ENCODE results near the gene HADH.
"Not testable (repeated sequence)": the region's sequence is repeated elsewhere in the genome, so short reads cannot be mapped to it uniquely, and the experiment has no call there.

HADH gene

DNA sequence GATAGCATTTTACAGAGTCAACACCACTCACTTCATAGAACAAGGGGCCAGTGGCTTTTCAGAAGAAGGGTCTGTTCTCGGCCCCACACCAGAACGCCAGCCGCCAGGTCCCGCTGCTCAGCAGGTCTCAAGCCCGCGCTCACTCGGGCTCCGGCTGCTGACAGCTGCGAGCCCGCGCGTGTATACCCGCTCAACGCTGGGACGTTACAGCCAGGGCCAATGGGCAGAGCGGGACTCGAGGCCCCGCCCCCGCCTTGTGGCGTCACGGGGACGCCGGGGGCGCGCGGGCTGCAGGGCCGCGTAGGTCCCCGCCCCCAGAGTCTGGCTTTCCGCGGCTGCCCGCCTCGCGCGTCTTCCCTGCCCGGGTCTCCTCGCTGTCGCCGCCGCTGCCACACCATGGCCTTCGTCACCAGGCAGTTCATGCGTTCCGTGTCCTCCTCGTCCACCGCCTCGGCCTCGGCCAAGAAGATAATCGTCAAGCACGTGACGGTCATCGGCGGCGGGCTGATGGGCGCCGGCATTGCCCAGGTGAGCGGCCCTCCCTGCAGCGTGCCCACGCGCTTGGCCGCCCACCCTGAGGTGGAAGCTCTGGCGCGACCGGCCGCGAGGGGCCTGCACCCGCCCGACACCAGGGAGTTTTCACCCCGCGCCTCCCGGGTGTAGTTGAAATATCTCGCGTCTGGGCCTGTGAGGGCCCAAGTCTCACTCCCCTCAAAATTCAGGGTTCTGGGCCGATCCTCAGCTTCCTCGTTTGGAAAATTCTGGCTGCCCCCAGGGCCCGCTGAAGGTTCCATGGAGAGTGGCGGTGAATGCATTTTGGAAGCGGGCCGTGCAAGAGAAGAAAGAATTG is at the start of gene HADH:
Gene HADH, plus strand, starts transcription at position 353 of the 850 bp plus-strand sequence. Its CDS starts 44 bp downstream, at position 397.
- peak; percentile 76 to 93 (median 88) for DNase-seq (ENCODE audit: low read depth in 4 of 4, low spot score in 1 of 4)

DNA sequence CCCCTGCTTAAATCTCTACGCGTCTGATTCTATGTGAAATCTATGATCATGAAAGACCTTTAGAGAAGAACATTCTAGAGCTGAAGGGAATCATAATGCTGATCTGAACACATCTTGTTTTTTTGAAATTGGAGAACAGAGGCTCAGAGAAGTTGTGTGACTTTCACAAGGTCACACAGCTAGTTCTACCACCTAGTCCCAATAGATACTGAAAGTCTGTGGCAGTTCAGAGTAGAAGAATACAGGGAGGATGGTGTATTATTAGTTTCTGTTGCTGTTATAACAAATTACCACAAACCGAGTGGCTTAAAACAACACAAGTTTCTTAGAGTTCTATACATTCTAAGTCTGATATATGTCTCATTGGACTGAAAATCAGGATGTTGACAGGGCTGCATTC is 43.9 kb upstream of the HADH start:
- no peak for DNase-seq (ENCODE audit: low read depth in 4 of 4, low spot score in 1 of 4)

GRCh38 chr4:107950746-107951540 is 38.7 kb upstream of the HADH start:
- no peak for DNase-seq (ENCODE audit: low read depth in 4 of 4, low spot score in 1 of 4)

DNA sequence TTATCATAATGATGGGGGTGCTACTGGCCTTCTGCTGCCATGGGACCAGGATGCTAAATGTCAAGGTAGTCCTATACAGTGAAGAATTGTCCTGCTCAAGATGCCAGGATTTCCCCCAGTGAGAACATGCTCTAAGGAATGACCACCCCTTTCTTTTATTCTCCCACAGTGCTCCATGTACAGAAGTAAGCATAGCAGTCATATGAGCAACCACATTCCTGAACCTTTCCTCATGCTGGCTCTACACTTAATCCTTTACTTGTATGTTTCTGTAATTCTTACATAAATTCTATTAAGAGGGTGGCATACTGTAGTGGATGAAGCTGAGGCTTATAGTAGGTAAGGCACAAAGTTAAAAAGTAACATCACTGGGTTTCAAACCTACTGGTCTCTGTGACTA is 38.1 kb upstream of the HADH start:
- no peak for DNase-seq (ENCODE audit: low read depth in 4 of 4, low spot score in 1 of 4)

- DNase-seq (ENCODE audit: low read depth in 4 of 4, low spot score in 1 of 4), result no peak
Observed at GRCh38 chr4:107956011-107956410, 33.7 kb upstream of the HADH start.

- no peak for DNase-seq (ENCODE audit: low read depth in 4 of 4, low spot score in 1 of 4)
Observed at GRCh38 chr4:107966903-107967302, 22.8 kb upstream of the HADH start.

- DNase-seq (ENCODE audit: low read depth in 4 of 4, low spot score in 1 of 4), result not testable (repeated sequence)
Observed at GRCh38 chr4:107967519-107967918, 22.2 kb upstream of the HADH start.

GRCh38 chr4:107967921-107968320 is 21.8 kb upstream of the HADH start:
- DNase-seq (ENCODE audit: low read depth in 4 of 4, low spot score in 1 of 4), result not testable (repeated sequence)

DNA sequence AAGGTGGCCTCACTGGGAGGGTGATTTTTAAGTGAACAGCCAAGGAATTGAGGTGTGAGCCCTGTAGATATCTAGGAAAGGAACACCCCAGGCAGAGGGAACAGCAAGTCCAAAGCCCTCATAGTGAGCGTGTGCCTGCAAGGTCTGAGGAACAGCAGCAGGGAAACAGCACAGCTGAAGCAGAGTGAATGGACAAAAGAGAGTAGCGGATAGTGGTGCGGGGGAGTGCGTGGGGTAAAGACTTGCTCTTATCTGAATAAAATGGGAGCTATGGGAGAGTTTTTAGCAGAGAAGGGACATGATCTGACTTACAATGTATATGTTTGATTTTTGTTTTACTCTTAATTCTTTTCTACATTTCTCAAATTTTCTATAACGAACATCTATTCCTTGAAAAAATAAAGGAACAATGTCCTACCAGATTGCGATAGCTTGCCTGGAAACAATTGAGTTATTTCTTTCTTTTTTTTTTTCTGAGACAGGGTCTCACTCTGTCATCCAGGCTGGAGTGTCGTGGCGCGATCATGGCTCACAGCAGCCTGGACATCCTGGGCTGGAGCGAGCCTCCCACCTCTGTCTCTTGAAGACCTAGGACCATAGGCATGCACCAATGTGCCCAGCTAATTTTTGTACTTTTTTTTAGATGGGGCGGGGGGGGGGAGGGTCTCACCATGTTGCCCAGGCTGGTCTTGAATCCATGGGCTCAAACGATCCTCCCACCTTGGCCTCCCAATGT is 19.5 kb upstream of the HADH start:
- DNase-seq (ENCODE audit: low read depth in 4 of 4, low spot score in 1 of 4), result no peak

GRCh38 chr4:107972605-107973004 is 17.1 kb upstream of the HADH start:
- no peak for DNase-seq (ENCODE audit: low read depth in 4 of 4, low spot score in 1 of 4)

DNA sequence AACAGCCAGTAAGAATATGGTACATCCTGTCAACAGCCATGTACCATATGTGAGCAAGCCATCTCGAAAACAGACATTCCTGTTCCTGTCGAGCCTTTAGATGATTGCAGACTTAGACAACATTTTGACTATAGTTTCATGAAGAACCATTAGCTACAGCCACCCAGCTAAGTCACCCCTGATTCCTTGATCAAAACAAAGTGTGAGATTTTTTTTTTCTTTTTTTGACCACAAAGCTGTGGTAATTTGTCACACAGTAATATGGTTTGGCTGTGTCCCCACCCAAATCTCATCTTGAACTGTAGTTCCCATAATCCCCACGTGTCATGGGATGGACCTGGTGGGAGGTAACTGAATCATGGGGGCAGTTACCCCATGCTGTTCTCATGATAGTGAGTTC is 15.2 kb upstream of the HADH start:
- DNase-seq (ENCODE audit: low read depth in 4 of 4, low spot score in 1 of 4), result no peak

DNA sequence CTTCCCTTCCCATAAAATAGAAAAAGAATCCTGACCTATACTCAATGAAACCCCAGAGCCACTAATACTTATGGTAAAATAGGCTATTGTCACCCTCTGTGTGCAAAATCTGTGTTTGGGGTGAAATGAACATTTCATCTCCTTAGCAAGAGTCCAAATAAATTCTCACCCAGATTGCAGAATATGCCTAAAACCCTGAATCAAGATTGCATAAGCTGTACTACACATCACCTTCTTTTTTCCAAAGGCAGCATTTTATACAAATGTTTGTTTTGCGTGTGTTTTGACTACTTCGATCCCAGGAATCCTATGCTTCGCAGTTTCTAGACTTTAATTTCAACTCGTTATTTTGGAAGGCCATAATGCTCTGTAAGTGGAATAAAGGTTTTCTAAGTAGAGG is 12.2 kb upstream of the HADH start:
- DNase-seq (ENCODE audit: low read depth in 4 of 4, low spot score in 1 of 4), result no peak

DNA sequence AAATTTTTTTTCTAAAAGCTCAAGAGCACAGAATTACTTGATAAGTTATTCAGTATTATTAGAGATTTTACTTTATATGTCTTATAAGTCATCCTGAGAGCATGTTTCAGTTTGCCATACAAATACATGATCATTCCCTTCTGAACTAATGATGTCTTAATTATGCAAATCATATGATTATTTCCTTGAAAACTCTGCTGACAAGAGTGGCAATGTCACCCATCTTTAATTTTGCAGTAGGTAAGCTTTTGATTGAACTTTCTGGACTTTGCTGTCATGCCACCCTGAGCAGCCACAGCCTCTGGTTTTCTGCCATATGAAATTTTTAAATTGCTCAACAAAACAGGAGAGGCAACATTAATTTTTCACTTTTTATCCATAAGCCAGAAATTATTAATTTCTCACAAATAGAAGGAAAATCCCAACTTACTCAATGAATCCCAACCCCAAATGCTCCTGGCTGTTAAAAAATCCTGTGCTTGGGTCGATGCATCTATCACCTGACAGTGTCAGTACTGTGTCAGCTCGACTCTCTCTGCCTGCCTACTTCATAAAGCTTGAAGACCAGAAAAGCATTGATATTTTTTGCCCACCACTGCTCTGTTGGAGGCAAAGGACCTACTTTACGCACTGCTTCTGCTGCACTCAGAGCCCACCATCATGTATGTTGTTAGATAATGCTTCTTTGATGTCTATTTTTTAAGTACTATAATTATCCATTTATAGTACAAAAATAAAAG is 11.6 kb upstream of the HADH start:
- DNase-seq (ENCODE audit: low read depth in 4 of 4, low spot score in 1 of 4), result no peak

GRCh38 chr4:107978716-107979451 is 10.8 kb upstream of the HADH start:
- no peak for DNase-seq (ENCODE audit: low read depth in 4 of 4, low spot score in 1 of 4)

- DNase-seq (ENCODE audit: low read depth in 4 of 4, low spot score in 1 of 4), result no peak
Observed at GRCh38 chr4:107987916-107988762, 1.6 kb upstream of the HADH start.

- no peak for DNase-seq (ENCODE audit: low read depth in 4 of 4, low spot score in 1 of 4)
Observed at GRCh38 chr4:107988763-107989035, 990 bp upstream of the HADH start.

DNA sequence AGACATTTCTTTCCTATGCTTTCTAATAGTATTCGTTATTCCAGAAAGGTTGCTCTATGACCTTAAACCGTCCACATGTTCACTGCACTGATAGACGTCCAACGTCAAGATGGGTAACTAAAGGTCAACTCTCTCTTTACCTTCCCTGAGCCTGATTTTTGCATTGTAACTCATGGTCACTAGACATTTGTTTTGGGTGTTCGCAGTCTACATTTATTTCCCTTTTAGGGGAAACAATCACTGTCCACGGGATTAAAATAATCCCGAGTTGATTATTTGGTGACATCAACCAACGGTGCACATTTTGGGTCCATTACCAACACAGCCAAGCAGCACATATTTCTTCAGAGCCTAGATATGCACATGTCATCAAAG is 540 bp upstream of the HADH start:
- DNase-seq (ENCODE audit: low read depth in 4 of 4, low spot score in 1 of 4), result no peak

- no peak for DNase-seq (ENCODE audit: low read depth in 4 of 4, low spot score in 1 of 4)
Observed at GRCh38 chr4:107991945-107992630, 2.4 kb downstream of the HADH start.

DNA sequence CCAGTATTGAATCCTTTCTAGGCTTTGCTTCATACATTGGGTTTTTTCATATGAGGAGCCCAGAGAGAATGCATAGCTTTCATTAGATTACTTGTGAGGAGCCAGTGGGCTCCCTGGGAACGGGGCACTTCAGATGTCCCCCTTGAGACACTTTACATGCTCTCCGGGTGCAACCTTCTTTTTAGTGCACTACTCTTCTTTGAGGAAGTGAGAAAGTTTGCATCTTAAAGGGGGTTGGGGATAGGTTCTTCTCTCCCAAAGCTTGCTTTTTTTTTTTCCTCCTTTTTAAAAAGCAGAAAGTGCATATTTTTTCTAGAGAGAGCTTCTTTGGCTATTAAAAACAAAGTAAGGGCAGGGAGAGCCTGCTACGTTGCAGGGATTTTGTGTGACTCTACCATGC is 4.3 kb downstream of the HADH start:
- DNase-seq (ENCODE audit: low read depth in 4 of 4, low spot score in 1 of 4), result no peak
